Keratinocyte (primary cell): ENCODE data around the gene RHEB. TPM values are rescaled to one million over a fixed set of nuclear protein-coding genes. Genes with fewer than 3 reads are reported as not detected.

Source experiments
- DNase-seq: peaks from one replicate; pipeline ENCODE4 v3.0.0-alpha.2; 2011; ENCODE audit warnings: low read depth, missing footprints, low spot score
- FAIRE-seq: peaks from 2 replicates; lab custom pipeline; 2011; peaks lifted over from hg19 to GRCh38; lab: Jason Lieb, UNC
- H2AFZ ChIP-seq: 2 replicates; pipeline ENCODE4 v1.6.0; 2012; ENCODE audit warnings: low read length, control low read depth, inconsistent platforms; ENCODE audit not compliant: control insufficient read depth
- H3K27ac ChIP-seq: 2 replicates; pipeline ENCODE4 v1.5.1; 2011; ENCODE audit warnings: low read length; ENCODE audit not compliant: control insufficient read depth, insufficient read depth
- H3K27me3 ChIP-seq: 3 replicates; pipeline ENCODE4 v1.6.0; 2011; ENCODE audit warnings: low read length; ENCODE audit not compliant: control insufficient read depth, insufficient read depth; ENCODE audit errors: extremely low read depth
- H3K36me3 ChIP-seq, 2 experiments: 2 replicates in 1 of 2; 3 replicates in 1 of 2; pipeline ENCODE4 v1.5.1; 2011; ENCODE audit warnings: low read length in 2 of 2, mild to moderate bottlenecking in 1 of 2; ENCODE audit not compliant: control insufficient read depth in 2 of 2, insufficient read depth in 2 of 2; ENCODE audit errors: extremely low read depth in 1 of 2
- H3K4me1 ChIP-seq: 3 replicates; pipeline ENCODE4 v1.5.1; 2011; ENCODE audit warnings: low read length; ENCODE audit not compliant: control insufficient read depth, insufficient read depth; ENCODE audit errors: extremely low read depth
- H3K4me2 ChIP-seq: 3 replicates; pipeline ENCODE4 v1.6.0; 2011; ENCODE audit warnings: low read depth, low read length; ENCODE audit not compliant: control insufficient read depth, insufficient read depth; ENCODE audit errors: extremely low read depth
- H3K4me3 ChIP-seq, 3 experiments: fragments of 200-600 bp in 1 of 3; sonication (generic) in 1 of 3; 2 replicates in 2 of 3; 3 replicates in 1 of 3; pipeline ENCODE4 v1.5.1; 2011 to 2016; ENCODE audit warnings: low read length in 3 of 3, mild to moderate bottlenecking in 3 of 3, control low read depth in 2 of 3, inconsistent platforms in 1 of 3, low read depth in 1 of 3, mixed read lengths in 1 of 3, mixed run types in 1 of 3, moderate library complexity in 1 of 3; ENCODE audit not compliant: control insufficient read depth in 2 of 3, insufficient read depth in 2 of 3; ENCODE audit errors: extremely low read depth in 1 of 3
- H3K79me2 ChIP-seq: 2 replicates; pipeline ENCODE4 v1.6.0; 2012; ENCODE audit warnings: low read length; ENCODE audit not compliant: control insufficient read depth, insufficient read depth
- H3K9ac ChIP-seq: 3 replicates; pipeline ENCODE4 v1.6.0; 2011; ENCODE audit warnings: low read length; ENCODE audit not compliant: control insufficient read depth, insufficient read depth; ENCODE audit errors: extremely low read depth
- H3K9me1 ChIP-seq: 3 replicates; pipeline ENCODE4 v1.6.0; 2011; ENCODE audit warnings: low read length; ENCODE audit not compliant: control insufficient read depth, insufficient read depth; ENCODE audit errors: extremely low read depth
- H3K9me3 ChIP-seq: 2 replicates; pipeline ENCODE4 v1.5.1; 2012; ENCODE audit warnings: low read depth, low read length; ENCODE audit not compliant: control insufficient read depth
- H4K20me1 ChIP-seq: 3 replicates; pipeline ENCODE4 v1.6.0; 2011; ENCODE audit warnings: low read length; ENCODE audit not compliant: control insufficient read depth, insufficient read depth; ENCODE audit errors: extremely low read depth
- CTCF ChIP-seq, 3 experiments: IDR thresholded peaks in 1 of 3; conservative IDR thresholded peaks in 1 of 3; optimal IDR thresholded peaks in 1 of 3; 2 replicates in 2 of 3; 3 replicates in 1 of 3; pipeline versions ENCODE3 to v1.5.1; 2011; ENCODE audit warnings: low read length in 3 of 3, mild to moderate bottlenecking in 3 of 3, moderate library complexity in 2 of 3, control low read depth in 1 of 3, inconsistent platforms in 1 of 3; ENCODE audit not compliant: insufficient read depth in 2 of 3; ENCODE audit errors: extremely low read depth in 1 of 3
- EZH2 ChIP-seq: IDR thresholded peaks from one replicate; pipeline ENCODE4 v1.6.1; 2012; ENCODE audit warnings: inconsistent platforms, mild to moderate bottlenecking, low read length, moderate library complexity
- dilution Hi-C: fragments of 300-500 bp; cut with MboI; formaldehyde crosslinking; loops from one replicate; pipeline ENCODE4 v1.7.0; 2020; ENCODE audit warnings: low sequenced_read_pairs; ENCODE audit not compliant: extremely low pct_ligation_motif_present
- polyA plus RNA-seq, 5 experiments: library from polyadenylated mRNA; depleted of rRNA in 3 of 5; stranded (reverse) in 3 of 5; stranded (forward) in 1 of 5; unstranded in 1 of 5; fragments of >200 nt; gene quantifications; 1 replicate in 1 of 5; 2 replicates in 3 of 5; 3 replicates in 1 of 5; pipeline versions ENCODE4 v1.2.1 to v1.2.3, GENCODE V29; 2011 to 2012; ENCODE audit warnings: missing spikeins in 2 of 5, low read depth in 1 of 5, low replicate concordance in 1 of 5

RHEB gene
- polyA plus RNA-seq, 1 donor (not counting 4 experiments of a cell fraction or from before 2014, with no cell fraction given) = 138 TPM

GRCh38 chr7:151465169-151465568 is 54.5 kb downstream of the RHEB start:
- Histone ChIP-seq H3K4me2 (no peak overlapping the region), H2AFZ (no peak overlapping the region)
- FAIRE-seq = no peak

GRCh38 chr7:151462306-151462779 is 57.4 kb downstream of the RHEB start:
- FAIRE-seq = no peak

More at GRCh38 chr7:151465169-151465568, 54.5 kb downstream of the RHEB start:
- Histone ChIP-seq H3K27me3 (no peaks in the 10 kb centered on the region), H3K4me3 (no peak overlapping the region), H3K9ac (no peak overlapping the region), H3K4me1 (peaks cover 3% of the 10 kb centered on the region), H3K27ac (no peak overlapping the region), H3K9me3 (peaks cover 2% of the 10 kb centered on the region), H3K9me1 (no peaks in the 10 kb centered on the region), H4K20me1 (no peaks in the 10 kb centered on the region), H3K36me3 (peaks cover 14 to 25% of the 10 kb centered on the region in 2 experiments), H3K79me2 (peaks cover 2% of the 10 kb centered on the region)
- DNase-seq = no peak
- dilution Hi-C loops = no loop called here
- no peak for TF ChIP-seq CTCF (optimal IDR thresholded peaks at IDR 0.05 in 1 of 3, IDR thresholded peaks at IDR 0.05 in 1 of 3, conservative IDR thresholded peaks at IDR 0.05 in 1 of 3; ENCODE audit: extremely low read depth in 1 of 3, insufficient read depth in 2 of 3, low read length in 3 of 3)
- no peak for TF ChIP-seq EZH2

More at GRCh38 chr7:151462306-151462779, 57.4 kb downstream of the RHEB start:
- dilution Hi-C loops = no loop called here
- no peak overlapping the region for H3K4me3 ChIP-seq
- H3K36me3 ChIP-seq = peaks cover 8 to 12% of the 10 kb centered on the region in 2 experiments
- no peaks in the 10 kb centered on the region for H3K79me2 ChIP-seq
- H4K20me1 ChIP-seq = no peaks in the 10 kb centered on the region
- H3K9me1 ChIP-seq = no peaks in the 10 kb centered on the region
- no peak for TF ChIP-seq EZH2
- no peak for TF ChIP-seq CTCF (optimal IDR thresholded peaks at IDR 0.05 in 1 of 3, IDR thresholded peaks at IDR 0.05 in 1 of 3, conservative IDR thresholded peaks at IDR 0.05 in 1 of 3; ENCODE audit: extremely low read depth in 1 of 3, insufficient read depth in 2 of 3, low read length in 3 of 3)
- H3K4me2 ChIP-seq = no peak overlapping the region
- H3K9ac ChIP-seq = no peak overlapping the region
- H2AFZ ChIP-seq = no peak overlapping the region
- peaks cover 11% of the 10 kb centered on the region for H3K4me1 ChIP-seq
- no peak overlapping the region for H3K27ac ChIP-seq
- no peak for DNase-seq
- peaks cover 2% of the 10 kb centered on the region for H3K9me3 ChIP-seq
- H3K27me3 ChIP-seq = no peaks in the 10 kb centered on the region
